CD4-positive, alpha-beta memory T cell (primary cell): ENCODE data around the gene KEL. TPM values are rescaled to one million over a fixed set of nuclear protein-coding genes. Genes with fewer than 3 reads are reported as not detected.
A peak's percentile ranks its signal among the peaks of the same experiment; 100 is the strongest.

Experiments
- CTCF ChIA-PET: fragments of 350-600 bp; sonication (Branson Sonifier 250); formaldehyde crosslinking; loops from one replicate; lab custom pipeline; 2021; ENCODE audit warnings: inconsistent platforms; ENCODE audit not compliant: partially characterized antibody; lab: Charles Lee
- POLR2A ChIA-PET: fragments of 350-600 bp; sonication (Branson Sonifier 250); formaldehyde crosslinking; loops from one replicate; lab custom pipeline; 2021; ENCODE audit not compliant: partially characterized antibody; lab: Charles Lee
- DNase-seq, 5 donors: peaks; one replicate each; pipeline versions ENCODE4 v3.0.0 to v3.0.0-alpha.2; 2020 to 2022; ENCODE audit warnings: mixed read lengths in 1 of 5
- H3K27ac ChIP-seq: one replicate; pipeline ENCODE4 v1.7.0; 2013; ENCODE audit warnings: low read depth, low read length
- H3K27me3 ChIP-seq: 2 replicates; pipeline ENCODE4 v1.7.0; 2013; ENCODE audit warnings: mild to moderate bottlenecking, low read length, moderate library complexity; ENCODE audit not compliant: insufficient read depth
- H3K36me3 ChIP-seq: 2 replicates; pipeline ENCODE4 v1.7.0; 2013; ENCODE audit warnings: mild to moderate bottlenecking, low read length, moderate library complexity; ENCODE audit not compliant: insufficient read depth
- H3K4me1 ChIP-seq: 2 replicates; pipeline ENCODE4 v1.7.0; 2013; ENCODE audit warnings: mild to moderate bottlenecking, low read length, moderate library complexity; ENCODE audit not compliant: insufficient read depth
- H3K4me3 ChIP-seq, 2 donors: one replicate each; pipeline ENCODE4 v1.7.0; 2013; ENCODE audit warnings: low read length in 2 of 2, mild to moderate bottlenecking in 1 of 2
- H3K9me3 ChIP-seq, 2 donors: one replicate each; pipeline ENCODE4 v1.7.0; 2013; ENCODE audit warnings: low read length in 2 of 2, control low read depth in 1 of 2; ENCODE audit not compliant: control insufficient read depth in 1 of 2
- H3K27ac Mint-ChIP-seq, 7 donors: one replicate each; pipeline ENCODE4 v1.8.0; 2020 to 2021; ENCODE audit warnings: mixed read lengths in 7 of 7, mild to moderate bottlenecking in 6 of 7, inconsistent platforms in 3 of 7, moderate library complexity in 3 of 7
- H3K27me3 Mint-ChIP-seq, 2 donors: one replicate each; pipeline ENCODE4 v1.8.0; 2020 to 2021; ENCODE audit warnings: mixed read lengths in 2 of 2
- H3K36me3 Mint-ChIP-seq, 2 donors: one replicate each; pipeline ENCODE4 v1.8.0; 2020 to 2021; ENCODE audit warnings: mixed read lengths in 2 of 2, inconsistent platforms in 1 of 2, mild to moderate bottlenecking in 1 of 2
- H3K4me1 Mint-ChIP-seq, 4 donors: one replicate each; pipeline ENCODE4 v1.8.0; 2020 to 2021; ENCODE audit warnings: mixed read lengths in 4 of 4, mild to moderate bottlenecking in 1 of 4
- H3K4me3 Mint-ChIP-seq, 8 donors: one replicate each; pipeline ENCODE4 v1.8.0; 2020 to 2021; ENCODE audit warnings: mixed read lengths in 8 of 8, mild to moderate bottlenecking in 7 of 8, moderate library complexity in 6 of 8, inconsistent platforms in 3 of 8
- H3K9me3 Mint-ChIP-seq, 8 donors: one replicate each; pipeline ENCODE4 v1.8.0; 2020 to 2021; ENCODE audit warnings: mixed read lengths in 8 of 8, mild to moderate bottlenecking in 5 of 8, inconsistent platforms in 3 of 8, moderate library complexity in 1 of 8
- intact Hi-C: fragments of 100-400 bp; cut with micrococcal nuclease; formaldehyde crosslinking; loops from one replicate; pipeline ENCODE4 v1.15.1; 2023
- polyA plus RNA-seq, 2 donors: library from polyadenylated mRNA; unstranded; fragments of 300-500 nt; fragmentation: Illumina TruSeq; gene quantifications; one replicate each; pipeline ENCODE4 v1.2.3, GENCODE V29; 2021
- total RNA-seq, 2 experiments: library from RNA; stranded (reverse); gene quantifications; one replicate each; pipeline ENCODE4 v1.2.3, GENCODE V29; 2021

KEL gene, protein sequence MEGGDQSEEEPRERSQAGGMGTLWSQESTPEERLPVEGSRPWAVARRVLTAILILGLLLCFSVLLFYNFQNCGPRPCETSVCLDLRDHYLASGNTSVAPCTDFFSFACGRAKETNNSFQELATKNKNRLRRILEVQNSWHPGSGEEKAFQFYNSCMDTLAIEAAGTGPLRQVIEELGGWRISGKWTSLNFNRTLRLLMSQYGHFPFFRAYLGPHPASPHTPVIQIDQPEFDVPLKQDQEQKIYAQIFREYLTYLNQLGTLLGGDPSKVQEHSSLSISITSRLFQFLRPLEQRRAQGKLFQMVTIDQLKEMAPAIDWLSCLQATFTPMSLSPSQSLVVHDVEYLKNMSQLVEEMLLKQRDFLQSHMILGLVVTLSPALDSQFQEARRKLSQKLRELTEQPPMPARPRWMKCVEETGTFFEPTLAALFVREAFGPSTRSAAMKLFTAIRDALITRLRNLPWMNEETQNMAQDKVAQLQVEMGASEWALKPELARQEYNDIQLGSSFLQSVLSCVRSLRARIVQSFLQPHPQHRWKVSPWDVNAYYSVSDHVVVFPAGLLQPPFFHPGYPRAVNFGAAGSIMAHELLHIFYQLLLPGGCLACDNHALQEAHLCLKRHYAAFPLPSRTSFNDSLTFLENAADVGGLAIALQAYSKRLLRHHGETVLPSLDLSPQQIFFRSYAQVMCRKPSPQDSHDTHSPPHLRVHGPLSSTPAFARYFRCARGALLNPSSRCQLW
- total RNA-seq (under 1 TPM; 0.20 to 0.61 TPM), polyA plus RNA-seq (not detected)

DNA sequence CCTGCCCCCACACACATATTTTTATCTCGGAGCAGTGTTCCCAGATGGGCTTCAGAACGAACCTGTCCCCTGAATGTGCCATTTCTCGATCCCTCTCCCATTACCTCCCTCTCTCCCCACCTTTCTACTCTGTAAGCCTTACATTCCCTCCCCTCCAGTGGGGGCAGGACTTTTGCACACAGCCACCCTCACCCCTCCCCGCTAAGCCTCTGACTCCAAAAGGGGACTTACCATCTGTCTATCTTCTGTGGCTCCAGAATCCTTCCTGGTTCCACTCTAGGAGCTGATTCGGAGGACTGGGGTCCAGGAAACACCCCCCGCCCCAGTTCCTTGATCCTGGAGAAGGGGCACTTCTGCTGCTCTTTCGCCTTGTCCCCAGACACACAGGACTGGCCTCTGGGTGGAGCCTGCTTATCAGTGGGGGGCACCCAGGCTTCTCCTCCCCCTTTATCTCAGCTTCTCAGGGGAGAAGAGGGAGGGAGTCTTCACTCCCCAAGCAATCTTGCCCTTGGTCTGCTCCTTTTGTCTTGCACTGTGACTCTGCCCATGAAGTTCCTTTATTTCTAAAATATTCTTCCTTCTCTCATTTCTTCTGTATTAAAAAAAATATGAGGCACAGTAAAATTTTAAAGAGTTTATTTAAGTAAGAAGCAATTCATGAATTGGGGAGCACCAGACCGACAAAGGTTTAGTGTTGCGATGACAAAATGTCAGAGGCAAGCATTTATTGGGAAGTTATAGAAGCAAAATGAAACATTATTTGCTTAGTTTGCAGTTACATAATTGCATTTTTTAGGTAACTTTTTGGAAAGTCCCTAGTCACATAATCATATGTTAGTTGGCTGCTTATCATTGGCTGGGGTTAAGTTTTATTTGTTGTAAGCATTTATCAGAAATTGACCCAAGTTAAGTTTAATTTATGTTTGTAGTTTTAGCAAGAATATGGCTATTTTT, at the start of gene KEL:
Gene KEL, minus strand, starts transcription at position 391 of the 954 bp plus-strand sequence. Its CDS starts 157 bp downstream, at position 234.
- intact Hi-C loops: no loop called here
- no peaks in the 10 kb centered on the region for H3K4me1 ChIP-seq
- H3K9me3 Mint-ChIP-seq: no peaks in the 10 kb centered on the region
- peaks cover 33 to 36% of the 10 kb centered on the region in 2 donors for H3K27me3 Mint-ChIP-seq
- H3K9me3 ChIP-seq: no peaks in the 10 kb centered on the region
- H3K36me3 Mint-ChIP-seq: no peaks in the 10 kb centered on the region
- DNase-seq: no peak
- H3K4me3 ChIP-seq: no peak within 1 kb of the TSS
- H3K36me3 ChIP-seq: no peaks in the 10 kb centered on the region
- no peak within 1 kb of the TSS for H3K4me3 Mint-ChIP-seq
- H3K27ac Mint-ChIP-seq: no peak within 1 kb of the TSS
- no peaks in the 10 kb centered on the region for H3K4me1 Mint-ChIP-seq
- H3K27ac ChIP-seq: no peak within 1 kb of the TSS
- no peaks in the 10 kb centered on the region for H3K27me3 ChIP-seq
- CTCF ChIA-PET: no interaction called here
- POLR2A ChIA-PET: no interaction called here

GRCh38 chr7:143008007-143008901, 46.1 kb upstream of the KEL start:
- peak; percentile 69 to 80 (median 76) for DNase-seq
- Mint-ChIP-seq H3K4me1 (peaks cover 4 to 6% (median 6%) of the 10 kb centered on the region in 4 donors), H3K4me3 (peak overlapping the region in 1 of 8 donors; percentile 15), H3K36me3 (peaks cover 0 to 2% of the 10 kb centered on the region in 2 donors), H3K27me3 (peaks cover 6 to 7% of the 10 kb centered on the region in 2 donors), H3K9me3 (peaks cover 0 to 2% (median 0%) of the 10 kb centered on the region in 8 donors), H3K27ac (peak overlapping the region in 2 of 7 donors; percentile 5 to 65)
- Histone ChIP-seq H3K27ac (no peak overlapping the region), H3K9me3 (no peaks in the 10 kb centered on the region), H3K36me3 (no peaks in the 10 kb centered on the region), H3K27me3 (no peaks in the 10 kb centered on the region), H3K4me3 (no peak overlapping the region), H3K4me1 (peaks cover 3% of the 10 kb centered on the region)
- ChIA-PET POLR2A (no interaction called here), CTCF (interaction anchor here (0.6 to 14.1 kb wide), 15 partner anchors 9 to 1119 kb away, joined by 3 to 291 read pairs (median 4); partner anchors contain the start of gene TAS2R40)
- intact Hi-C loops: loop anchor here (1.0 kb wide), 2 partner anchors 207 to 408 kb away; no protein-coding TSS in a partner anchor

- peaks cover 0 to 3% (median 0%) of the 10 kb centered on the region in 8 donors for H3K9me3 Mint-ChIP-seq
- H3K36me3 Mint-ChIP-seq: peaks cover 0 to 2% of the 10 kb centered on the region in 2 donors
- Histone ChIP-seq H3K27ac (no peak overlapping the region), H3K9me3 (no peaks in the 10 kb centered on the region), H3K4me3 (no peak overlapping the region), H3K36me3 (no peaks in the 10 kb centered on the region), H3K27me3 (no peaks in the 10 kb centered on the region), H3K4me1 (peaks cover 8% of the 10 kb centered on the region)
- H3K27ac Mint-ChIP-seq: no peak overlapping the region
- intact Hi-C loops: no loop called here
- ChIA-PET CTCF (interaction anchor here (0.8 to 14.1 kb wide), 13 partner anchors 8 to 1029 kb away, joined by 3 to 291 read pairs (median 4); partner anchors contain the start of genes EPHB6 and TAS2R40), POLR2A (interaction anchor here (1.5 kb wide), 1 partner anchor 209 kb away, joined by 5 read pairs; no protein-coding TSS in a partner anchor)
- no peak for DNase-seq
- peaks cover 7 to 14% (median 9%) of the 10 kb centered on the region in 4 donors for H3K4me1 Mint-ChIP-seq
- H3K27me3 Mint-ChIP-seq: peaks cover 4 to 6% of the 10 kb centered on the region in 2 donors
- H3K4me3 Mint-ChIP-seq: no peak overlapping the region
Measured at GRCh38 chr7:143005632-143006260, 43.6 kb upstream of the KEL start.

DNA sequence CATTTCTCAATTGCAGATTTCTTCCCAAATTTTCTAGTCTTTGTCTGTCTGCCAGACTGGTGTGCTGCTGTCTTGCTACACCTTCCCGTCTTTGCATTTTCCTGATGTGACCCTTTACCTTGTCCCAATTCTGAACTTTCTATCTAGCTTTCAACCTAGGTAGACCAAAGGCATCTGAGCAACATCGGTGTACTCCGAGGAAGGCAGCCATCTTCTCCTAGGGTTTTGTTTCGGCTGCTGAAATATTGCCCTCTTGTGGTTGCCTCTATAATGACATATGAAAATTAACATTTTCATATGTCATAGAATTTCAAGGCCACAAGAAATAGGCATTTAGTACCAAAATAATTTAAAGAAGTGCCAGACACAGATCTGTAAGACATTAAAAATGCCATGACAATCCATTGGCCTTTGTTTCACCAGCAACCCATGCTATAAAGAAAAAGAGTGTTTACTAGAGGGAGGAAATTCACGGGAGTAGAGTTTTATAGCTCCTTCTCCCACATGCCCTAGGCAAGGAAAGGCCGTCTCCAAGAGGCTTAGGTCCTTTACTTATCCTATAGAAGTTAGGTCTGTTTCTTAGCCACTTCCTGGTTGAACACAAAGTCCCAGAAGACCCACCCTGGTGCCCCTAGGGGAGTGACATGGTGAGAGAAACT, 41.4 kb upstream of the KEL start:
- DNase-seq: peak; percentile 43 to 69 (median 67)
- Mint-ChIP-seq H3K27ac (peak overlapping the region in 5 of 7 donors; percentile 60 to 83 (median 77)), H3K36me3 (peaks cover 0 to 2% of the 10 kb centered on the region in 2 donors), H3K4me3 (peak overlapping the region; percentile 81 to 92 (median 88)), H3K4me1 (peaks cover 7 to 14% (median 9%) of the 10 kb centered on the region in 4 donors), H3K9me3 (peaks cover 0 to 2% (median 0%) of the 10 kb centered on the region in 8 donors), H3K27me3 (peaks cover 4 to 6% of the 10 kb centered on the region in 2 donors)
- no peaks in the 10 kb centered on the region for H3K9me3 ChIP-seq
- peaks cover 8% of the 10 kb centered on the region for H3K4me1 ChIP-seq
- peak overlapping the region; percentile 13 to 43 for H3K4me3 ChIP-seq
- CTCF ChIA-PET: interaction anchor here (0.5 to 14.1 kb wide), 35 partner anchors 9 to 1027 kb away, joined by 3 to 291 read pairs (median 4); partner anchors contain the start of genes EPHB6 and TAS2R40
- no peaks in the 10 kb centered on the region for H3K27me3 ChIP-seq
- no peak overlapping the region for H3K27ac ChIP-seq
- POLR2A ChIA-PET: interaction anchor here (0.7 to 2.0 kb wide), 5 partner anchors 145 to 683 kb away, joined by 3 to 13 read pairs (median 4); no protein-coding TSS in a partner anchor
- H3K36me3 ChIP-seq: no peaks in the 10 kb centered on the region
- intact Hi-C loops: loop anchor here (1.0 to 5.0 kb wide), 11 partner anchors 149 to 1029 kb away; no protein-coding TSS in a partner anchor

DNA sequence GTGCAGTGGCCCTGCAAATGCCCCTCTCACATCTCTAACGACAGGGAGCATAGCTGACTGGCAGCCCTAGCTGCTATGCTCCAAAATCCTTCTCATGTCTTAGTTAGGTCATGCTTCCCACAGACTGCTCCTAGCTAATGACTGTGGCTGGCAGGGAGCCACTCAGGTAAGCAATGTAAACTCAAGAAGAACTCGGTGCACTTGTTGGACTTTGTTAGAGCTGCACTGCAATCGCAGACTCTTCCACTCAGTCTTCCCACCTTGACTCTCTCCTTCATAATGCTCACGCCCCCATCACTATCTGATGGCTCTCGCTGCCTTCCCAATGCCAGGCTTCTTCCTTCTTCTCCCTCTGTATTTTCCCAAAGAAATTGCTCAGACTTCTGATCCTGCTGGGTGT, 40.7 kb upstream of the KEL start:
- intact Hi-C loops: loop anchor here (1.0 to 5.0 kb wide), 11 partner anchors 149 to 1028 kb away; no protein-coding TSS in a partner anchor
- ChIA-PET POLR2A (interaction anchor here (0.8 to 2.0 kb wide), 4 partner anchors 144 to 682 kb away, joined by 3 to 13 read pairs (median 4); no protein-coding TSS in a partner anchor), CTCF (interaction anchor here (0.7 to 14.1 kb wide), 38 partner anchors 8 to 1026 kb away, joined by 3 to 291 read pairs (median 4); partner anchors contain the start of genes EPHB6 and TAS2R40)
- H3K4me1 ChIP-seq: peaks cover 8% of the 10 kb centered on the region
- Mint-ChIP-seq H3K9me3 (peaks cover 0 to 2% (median 0%) of the 10 kb centered on the region in 8 donors), H3K27ac (peak overlapping the region in 1 of 7 donors; percentile 77), H3K4me1 (peaks cover 7 to 13% (median 8%) of the 10 kb centered on the region in 4 donors), H3K36me3 (peaks cover 0 to 2% of the 10 kb centered on the region in 2 donors), H3K27me3 (peaks cover 3 to 5% of the 10 kb centered on the region in 2 donors), H3K4me3 (peak overlapping the region; percentile 81 to 92 (median 88))
- H3K9me3 ChIP-seq: no peaks in the 10 kb centered on the region
- peak overlapping the region; percentile 13 to 43 for H3K4me3 ChIP-seq
- H3K36me3 ChIP-seq: no peaks in the 10 kb centered on the region
- no peaks in the 10 kb centered on the region for H3K27me3 ChIP-seq
- no peak overlapping the region for H3K27ac ChIP-seq
- no peak for DNase-seq
